Stomach (tissue), 9 donors: Measurements from ENCODE around the gene PLCB1. TPM values are rescaled to one million over a fixed set of nuclear protein-coding genes. Genes with fewer than 3 reads are reported as not detected.
A peak's percentile ranks its signal among the peaks of the same experiment; 100 is the strongest.

ENCODE experiments used
- DNase-seq, 2 donors: peaks; one replicate each; pipeline versions ENCODE4 v3.0.0 to v3.0.0-alpha.2; 2013 to 2019
- H3K27ac ChIP-seq, 5 donors: fragments of 200-600 bp in 4 of 5; sonication (generic) in 4 of 5; one replicate each; pipeline ENCODE4 v1.5.1; 2013 to 2019; ENCODE audit warnings: mild to moderate bottlenecking in 1 of 5, moderate library complexity in 1 of 5
- H3K27me3 ChIP-seq, 3 donors: fragments of 200-600 bp; sonication (generic); one replicate each; pipeline ENCODE4 v1.5.1; 2017 to 2019; ENCODE audit warnings: mixed run types in 1 of 3
- H3K36me3 ChIP-seq, 4 donors: fragments of 200-600 bp; sonication (generic); 1 replicate in 3 of 4; 2 replicates in 1 of 4; pipeline ENCODE4 v1.5.1; 2016 to 2019
- H3K4me1 ChIP-seq, 4 donors: fragments of 200-600 bp; sonication (generic); one replicate each; pipeline ENCODE4 v1.5.1; 2016 to 2019
- H3K4me3 ChIP-seq, 4 donors: fragments of 200-600 bp; sonication (generic) in 3 of 4; one replicate each; pipeline ENCODE4 v1.5.1; 2016 to 2019; ENCODE audit warnings: mild to moderate bottlenecking in 1 of 4
- H3K9me3 ChIP-seq, 4 donors: fragments of 200-600 bp; sonication (generic); one replicate each; pipeline ENCODE4 v1.5.1; 2016 to 2019
- CTCF ChIP-seq, 7 experiments: fragments of 450-650 bp in 4 of 7; fragments of 200-600 bp in 3 of 7; sonication (generic) in 3 of 7; IDR thresholded peaks; one replicate each; pipeline ENCODE4 v1.5.1; 2016 to 2019; ENCODE audit warnings: antibody characterized with exemption in 7 of 7, control low read depth in 2 of 7, mild to moderate bottlenecking in 1 of 7
- EP300 ChIP-seq: sonication (generic); formaldehyde crosslinking; IDR thresholded peaks from one replicate; pipeline ENCODE4 v1.6.1; 2017; ENCODE audit warnings: antibody characterized with exemption
- POLR2A ChIP-seq, 4 donors: fragments of 450-650 bp; IDR thresholded peaks; one replicate each; pipeline ENCODE4 v1.6.1; 2016; ENCODE audit warnings: antibody characterized with exemption in 4 of 4, control low read depth in 2 of 4, mild to moderate bottlenecking in 1 of 4, moderate library complexity in 1 of 4
- POLR2AphosphoS5 ChIP-seq, 3 donors: sonication (generic); formaldehyde crosslinking; IDR thresholded peaks; one replicate each; pipeline ENCODE4 v1.6.1; 2016; ENCODE audit warnings: antibody characterized with exemption in 3 of 3
- WGBS, 5 donors: extraction: QIAGEN DNeasy Blood & Tissue Kit in 3 of 5; methylation state at CpG; one replicate each; pipeline versions ENCODE4 v1.1.5 to v1.1.7; 2013 to 2018; 5-methylcytosine and 5-hydroxymethylcytosine counted together
- intact Hi-C: fragments of 100-400 bp; cut with DNase I; formaldehyde crosslinking; loops from one replicate; pipeline ENCODE4 v1.15.1; 2023; ENCODE audit warnings: low total_unique reads
- polyA plus RNA-seq, 3 donors: library from polyadenylated mRNA; stranded (reverse); fragments of 200-250 nt; gene quantifications; one replicate each; pipeline ENCODE4 v1.2.3, GENCODE V29; 2013
- total RNA-seq, 5 donors: library from RNA; depleted of rRNA; stranded (reverse); fragments of >200 nt; gene quantifications; one replicate each; pipeline versions ENCODE4 v1.1.0 to v1.2.3, GENCODE V29; 2014 to 2016
- donor health status: healthy with polysubstance abuse.
- donor health status: Bipolar disorder and iron deficiency.
- donor health status: healthy.

Gene PLCB1
- total and polyA plus RNA-seq, 8 donors, result 4.1 to 66.5 (median 11.7) TPM

- intact Hi-C loops, result no loop called here
- H3K4me3 ChIP-seq, result no peak overlapping the region
- no peak overlapping the region for H3K27ac ChIP-seq
- peak in 1 of 2 donors; percentile 30 for DNase-seq
- no peaks in the 10 kb centered on the region for H3K36me3 ChIP-seq
- H3K27me3 ChIP-seq, result no peaks in the 10 kb centered on the region
- TF ChIP-seq EP300 (no peak), POLR2AphosphoS5 (IDR thresholded peaks at IDR 0.05) (no peak), CTCF (IDR thresholded peaks at IDR 0.05) (no peak), POLR2A (IDR thresholded peaks at IDR 0.05) (no peak)
- no peaks in the 10 kb centered on the region for H3K9me3 ChIP-seq
- WGBS, 5 donors, result 84 to 95% (median 92%) methylated on average over 1 of the region's 1 CpG
- peaks cover 0 to 22% (median 11%) of the 10 kb centered on the region in 4 donors for H3K4me1 ChIP-seq
Measured at GRCh38 chr20:8601542-8601912, 469.5 kb downstream of the PLCB1 start.

- WGBS, 5 donors, result 27 to 50% (median 37%) methylated on average over 3 of the region's 3 CpGs
Measured at GRCh38 chr20:8602389-8603116, 470.5 kb downstream of the PLCB1 start.

GRCh38 chr20:8608470-8608869, 476.4 kb downstream of the PLCB1 start:
- Histone ChIP-seq H3K27me3 (no peaks in the 10 kb centered on the region), H3K27ac (no peak overlapping the region), H3K9me3 (no peaks in the 10 kb centered on the region), H3K4me3 (no peak overlapping the region), H3K4me1 (no peaks in the 10 kb centered on the region), H3K36me3 (no peaks in the 10 kb centered on the region)
- TF ChIP-seq CTCF (IDR thresholded peaks at IDR 0.05) (no peak), POLR2AphosphoS5 (IDR thresholded peaks at IDR 0.05) (no peak), POLR2A (IDR thresholded peaks at IDR 0.05) (no peak), EP300 (no peak)
- WGBS, 5 donors, result 44 to 72% (median 58%) methylated on average over 1 of the region's 1 CpG
- intact Hi-C loops, result no loop called here
- no peak for DNase-seq

More at GRCh38 chr20:8602389-8603116, 470.5 kb downstream of the PLCB1 start:
- Histone ChIP-seq H3K4me1 (peaks cover 0 to 22% (median 11%) of the 10 kb centered on the region in 4 donors), H3K36me3 (no peaks in the 10 kb centered on the region), H3K27me3 (no peaks in the 10 kb centered on the region), H3K27ac (peak overlapping the region in 3 of 5 donors; percentile 8 to 56 (median 52)), H3K9me3 (no peaks in the 10 kb centered on the region), H3K4me3 (no peak overlapping the region)
- intact Hi-C loops, result no loop called here
- DNase-seq, result no peak
- TF ChIP-seq POLR2A (IDR thresholded peaks at IDR 0.05) (no peak), EP300 (no peak), CTCF (IDR thresholded peaks at IDR 0.05) (no peak), POLR2AphosphoS5 (IDR thresholded peaks at IDR 0.05) (no peak)

- peak overlapping the region in 2 of 5 donors; percentile 40 to 46 for H3K27ac ChIP-seq
- intact Hi-C loops, result no loop called here
- TF ChIP-seq POLR2A (IDR thresholded peaks at IDR 0.05) (no peak), POLR2AphosphoS5 (IDR thresholded peaks at IDR 0.05) (peak in 2 of 3 donors; percentile 24 to 47)
Measured at GRCh38 chr20:8616792-8617191, 484.7 kb downstream of the PLCB1 start.

GRCh38 chr20:8621001-8621400, 488.9 kb downstream of the PLCB1 start:
- H3K27me3 ChIP-seq, result no peaks in the 10 kb centered on the region
- no peak for TF ChIP-seq EP300

More at GRCh38 chr20:8616792-8617191, 484.7 kb downstream of the PLCB1 start:
- H3K9me3 ChIP-seq, result no peaks in the 10 kb centered on the region
- H3K4me3 ChIP-seq, result no peak overlapping the region
- H3K4me1 ChIP-seq, result peaks cover 0 to 9% (median 0%) of the 10 kb centered on the region in 4 donors
- no peaks in the 10 kb centered on the region for H3K36me3 ChIP-seq
- DNase-seq, result peak in 1 of 2 donors; percentile 15
- H3K27me3 ChIP-seq, result no peaks in the 10 kb centered on the region

More at GRCh38 chr20:8621001-8621400, 488.9 kb downstream of the PLCB1 start:
- no peaks in the 10 kb centered on the region for H3K9me3 ChIP-seq
- 64 to 91% (median 78%) methylated on average over 3 of the region's 3 CpGs for WGBS, 5 donors
- intact Hi-C loops, result no loop called here
- no peak overlapping the region for H3K4me3 ChIP-seq
- H3K27ac ChIP-seq, result no peak overlapping the region
- no peak for DNase-seq
- no peaks in the 10 kb centered on the region for H3K36me3 ChIP-seq
- H3K4me1 ChIP-seq, result peaks cover 0 to 9% (median 0%) of the 10 kb centered on the region in 4 donors
